Breast epithelium (tissue), 3 donors: Measurements from ENCODE around the gene PRODH.
"Not testable (repeated sequence)": the region's sequence is repeated elsewhere in the genome, so short reads cannot be mapped to it uniquely, and the experiment has no call there.

Experiments
- POLR2A ChIP-seq: fragments of 450-650 bp; IDR thresholded peaks from one replicate; pipeline ENCODE4 v1.6.1; 2016; ENCODE audit warnings: antibody characterized with exemption, mild to moderate bottlenecking, moderate library complexity
- TF ChIP-seq, protein P1 (sequence below), 3 donors: fragments of 450-650 bp; IDR thresholded peaks; one replicate each; pipeline ENCODE4 v1.5.1; 2016 to 2017; ENCODE audit warnings: antibody characterized with exemption in 3 of 3, mild to moderate bottlenecking in 3 of 3, moderate library complexity in 3 of 3

- TF ChIP-seq POLR2A, result not testable (repeated sequence)
- TF ChIP-seq, protein P1, sequence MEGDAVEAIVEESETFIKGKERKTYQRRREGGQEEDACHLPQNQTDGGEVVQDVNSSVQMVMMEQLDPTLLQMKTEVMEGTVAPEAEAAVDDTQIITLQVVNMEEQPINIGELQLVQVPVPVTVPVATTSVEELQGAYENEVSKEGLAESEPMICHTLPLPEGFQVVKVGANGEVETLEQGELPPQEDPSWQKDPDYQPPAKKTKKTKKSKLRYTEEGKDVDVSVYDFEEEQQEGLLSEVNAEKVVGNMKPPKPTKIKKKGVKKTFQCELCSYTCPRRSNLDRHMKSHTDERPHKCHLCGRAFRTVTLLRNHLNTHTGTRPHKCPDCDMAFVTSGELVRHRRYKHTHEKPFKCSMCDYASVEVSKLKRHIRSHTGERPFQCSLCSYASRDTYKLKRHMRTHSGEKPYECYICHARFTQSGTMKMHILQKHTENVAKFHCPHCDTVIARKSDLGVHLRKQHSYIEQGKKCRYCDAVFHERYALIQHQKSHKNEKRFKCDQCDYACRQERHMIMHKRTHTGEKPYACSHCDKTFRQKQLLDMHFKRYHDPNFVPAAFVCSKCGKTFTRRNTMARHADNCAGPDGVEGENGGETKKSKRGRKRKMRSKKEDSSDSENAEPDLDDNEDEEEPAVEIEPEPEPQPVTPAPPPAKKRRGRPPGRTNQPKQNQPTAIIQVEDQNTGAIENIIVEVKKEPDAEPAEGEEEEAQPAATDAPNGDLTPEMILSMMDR (IDR thresholded peaks at IDR 0.05), result not testable (repeated sequence)
Observed at GRCh38 chr22:18960166-18960820, 24.2 kb upstream of the PRODH start.
